B cell (primary cell): ENCODE measurements around the gene EPB41L1.

ENCODE experiments used
- EZH2 ChIP-seq: IDR thresholded peaks from 2 replicates; pipeline ENCODE4 v1.6.1; 2012; ENCODE audit warnings: borderline replicate concordance, low read depth, mild to moderate bottlenecking, moderate library complexity, low read length; ENCODE audit not compliant: insufficient read depth, poor library complexity, severe bottlenecking
- TF ChIP-seq, protein P1 (sequence below): fragments of 200-600 bp; IDR thresholded peaks from one replicate; pipeline ENCODE4 v1.8.0; 2022; ENCODE audit warnings: antibody characterized with exemption, mild to moderate bottlenecking

DNA sequence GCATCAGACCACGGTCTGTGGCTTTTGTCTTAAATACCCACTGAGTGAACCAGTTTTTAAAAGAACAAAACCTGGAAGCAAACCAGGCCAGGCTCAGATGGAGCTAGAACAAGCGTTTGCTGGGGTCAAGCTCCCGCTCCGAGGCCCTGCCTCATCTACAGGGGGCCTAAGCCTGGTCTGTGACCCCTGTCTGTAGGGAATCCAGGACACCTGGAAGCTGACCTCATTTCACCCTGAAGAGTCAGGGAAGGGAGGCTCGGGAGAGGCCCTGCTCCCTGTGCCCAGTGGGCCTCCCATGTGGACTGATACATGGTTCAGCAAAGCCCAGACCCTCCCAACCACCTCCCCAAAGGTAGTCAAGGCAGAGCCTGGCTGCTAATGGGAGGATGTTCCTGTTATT is 124.8 kb downstream of the EPB41L1 start:
- TF ChIP-seq, protein P1, sequence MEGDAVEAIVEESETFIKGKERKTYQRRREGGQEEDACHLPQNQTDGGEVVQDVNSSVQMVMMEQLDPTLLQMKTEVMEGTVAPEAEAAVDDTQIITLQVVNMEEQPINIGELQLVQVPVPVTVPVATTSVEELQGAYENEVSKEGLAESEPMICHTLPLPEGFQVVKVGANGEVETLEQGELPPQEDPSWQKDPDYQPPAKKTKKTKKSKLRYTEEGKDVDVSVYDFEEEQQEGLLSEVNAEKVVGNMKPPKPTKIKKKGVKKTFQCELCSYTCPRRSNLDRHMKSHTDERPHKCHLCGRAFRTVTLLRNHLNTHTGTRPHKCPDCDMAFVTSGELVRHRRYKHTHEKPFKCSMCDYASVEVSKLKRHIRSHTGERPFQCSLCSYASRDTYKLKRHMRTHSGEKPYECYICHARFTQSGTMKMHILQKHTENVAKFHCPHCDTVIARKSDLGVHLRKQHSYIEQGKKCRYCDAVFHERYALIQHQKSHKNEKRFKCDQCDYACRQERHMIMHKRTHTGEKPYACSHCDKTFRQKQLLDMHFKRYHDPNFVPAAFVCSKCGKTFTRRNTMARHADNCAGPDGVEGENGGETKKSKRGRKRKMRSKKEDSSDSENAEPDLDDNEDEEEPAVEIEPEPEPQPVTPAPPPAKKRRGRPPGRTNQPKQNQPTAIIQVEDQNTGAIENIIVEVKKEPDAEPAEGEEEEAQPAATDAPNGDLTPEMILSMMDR, result no peak
- TF ChIP-seq EZH2, result no peak
